HFFc6 (cell line): ENCODE results near the gene OVOL2. TPM values are rescaled to one million over a fixed set of nuclear protein-coding genes. Genes with fewer than 3 reads are reported as not detected.

Experiments used
- DNase-seq: peaks from one replicate; pipeline ENCODE4 v3.0.0-alpha.2; 2018
- H3K27ac Mint-ChIP-seq: 2 replicates; pipeline ENCODE4 v1.8.0; 2020; ENCODE audit warnings: mild to moderate bottlenecking, mixed read lengths
- H3K27me3 Mint-ChIP-seq: 2 replicates; pipeline ENCODE4 v1.8.0; 2021; ENCODE audit warnings: mild to moderate bottlenecking, moderate library complexity, mixed read lengths; ENCODE audit not compliant: insufficient read depth
- H3K36me3 Mint-ChIP-seq: 2 replicates; pipeline ENCODE4 v1.8.0; 2021; ENCODE audit warnings: low read depth, mixed read lengths
- H3K4me1 Mint-ChIP-seq: 2 replicates; pipeline ENCODE4 v1.8.0; 2020; ENCODE audit warnings: low read depth, mixed read lengths
- H3K4me3 Mint-ChIP-seq: 2 replicates; pipeline ENCODE4 v1.8.0; 2020; ENCODE audit warnings: mild to moderate bottlenecking, moderate library complexity, mixed read lengths
- H3K9me3 Mint-ChIP-seq: 2 replicates; pipeline ENCODE4 v1.8.0; 2020; ENCODE audit warnings: mild to moderate bottlenecking, mixed read lengths
- CTCF ChIP-seq: fragments of 200-600 bp; sonication (generic); IDR thresholded peaks from 2 replicates; pipeline ENCODE4 v1.5.0; 2021; ENCODE audit warnings: antibody characterized with exemption, mild to moderate bottlenecking
- total RNA-seq, 6 experiments: library from RNA; stranded (reverse); fragmentation: NEBNext Ultra II Directional; extraction: Animal tissue kit (Norgen Biotek cat#: 25700); gene quantifications; 2 replicates in 1 of 6; 3 replicates in 5 of 6; pipeline ENCODE4 v1.2.3, GENCODE V29; 2021

Gene OVOL2
- total RNA-seq, 6 experiments from 2014 or later = not detected

GRCh38 chr20:18039063-18039462, 18.7 kb downstream of the OVOL2 start:
- Mint-ChIP-seq H3K36me3 (peaks cover 4% of the 10 kb centered on the region; the same call in 1 of the 2 replicates), H3K27me3 (peaks cover 42% of the 10 kb centered on the region), H3K4me3 (no peak overlapping the region), H3K9me3 (no peaks in the 10 kb centered on the region; the same call in 1 of the 2 replicates), H3K4me1 (no peaks in the 10 kb centered on the region), H3K27ac (no peak overlapping the region)
- no peak for DNase-seq
- TF ChIP-seq CTCF = no peak

DNA sequence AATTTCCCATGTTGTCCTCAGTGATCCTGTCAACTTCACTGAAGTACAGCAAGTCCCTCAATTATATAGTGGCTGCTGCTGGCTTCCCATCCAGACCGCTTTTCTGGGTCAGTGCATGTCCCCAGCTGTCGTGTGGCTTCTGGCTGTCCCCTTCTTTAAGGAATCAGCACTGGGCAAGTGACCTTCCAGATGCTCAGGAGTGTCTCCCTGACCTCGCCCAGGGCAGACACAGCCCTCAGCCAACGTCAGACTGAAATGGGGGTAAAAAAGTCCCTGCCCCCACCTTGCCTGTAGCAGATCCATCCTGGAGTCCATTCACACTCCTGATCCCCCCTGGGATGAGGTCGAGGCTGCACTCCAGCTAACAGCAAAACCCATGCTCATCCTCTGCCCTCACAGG, 23.7 kb downstream of the OVOL2 start:
- no peaks in the 10 kb centered on the region for H3K36me3 Mint-ChIP-seq
- peaks cover 31% of the 10 kb centered on the region for H3K27me3 Mint-ChIP-seq
- H3K4me3 Mint-ChIP-seq = no peak overlapping the region
- no peak overlapping the region for H3K27ac Mint-ChIP-seq
- DNase-seq = no peak
- no peaks in the 10 kb centered on the region for H3K4me1 Mint-ChIP-seq
- no peak for TF ChIP-seq CTCF
- no peaks in the 10 kb centered on the region for H3K9me3 Mint-ChIP-seq

DNA sequence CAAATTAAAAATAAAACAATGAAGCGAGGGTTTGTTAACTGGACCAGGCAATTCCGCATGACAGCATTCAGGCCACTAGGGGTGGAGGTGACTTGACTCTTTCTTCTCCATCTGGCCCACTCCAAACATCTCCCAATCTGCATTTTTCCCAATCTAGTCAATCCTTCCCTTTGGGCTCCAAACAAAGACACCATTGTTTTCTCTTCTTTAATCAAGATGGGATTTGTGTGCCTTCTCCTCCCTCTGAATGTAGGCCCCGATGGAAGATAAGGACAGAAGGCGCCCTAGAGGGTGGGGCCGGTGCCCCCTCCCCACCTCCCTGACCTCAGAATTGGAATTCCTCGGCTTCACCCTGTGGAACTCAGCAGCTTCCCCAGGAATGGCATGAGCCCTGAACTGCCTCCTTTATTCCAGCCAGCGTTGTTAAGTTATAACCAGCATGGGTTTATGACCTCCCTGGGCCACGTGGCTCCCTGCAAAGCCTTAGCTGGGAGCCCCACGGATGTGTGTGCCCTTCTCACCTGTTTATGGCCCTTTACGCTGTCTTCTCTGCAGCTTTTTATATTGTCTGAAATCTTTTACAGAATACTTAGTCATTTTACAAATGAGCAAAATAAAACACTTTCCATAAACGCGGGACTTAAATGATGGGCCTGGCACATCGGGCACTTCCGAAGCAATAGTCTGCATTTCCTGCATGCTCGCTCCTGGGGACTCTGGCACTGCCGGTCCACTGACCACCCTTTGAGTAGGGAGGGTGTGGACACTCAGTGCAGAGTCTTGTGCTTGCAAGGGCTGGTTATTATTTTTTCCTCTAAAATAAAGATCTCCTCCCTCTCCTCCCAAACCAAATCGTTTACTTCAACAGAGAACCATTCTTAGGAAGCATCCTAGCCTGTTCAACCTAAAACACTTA, 24.5 kb downstream of the OVOL2 start:
- Mint-ChIP-seq H3K27me3 (peaks cover 31% of the 10 kb centered on the region), H3K4me1 (no peaks in the 10 kb centered on the region), H3K27ac (no peak overlapping the region), H3K36me3 (no peaks in the 10 kb centered on the region), H3K4me3 (no peak overlapping the region), H3K9me3 (no peaks in the 10 kb centered on the region)
- TF ChIP-seq CTCF = peak; percentile 33; the same call in 1 of the 2 replicates
- DNase-seq = no peak

DNA sequence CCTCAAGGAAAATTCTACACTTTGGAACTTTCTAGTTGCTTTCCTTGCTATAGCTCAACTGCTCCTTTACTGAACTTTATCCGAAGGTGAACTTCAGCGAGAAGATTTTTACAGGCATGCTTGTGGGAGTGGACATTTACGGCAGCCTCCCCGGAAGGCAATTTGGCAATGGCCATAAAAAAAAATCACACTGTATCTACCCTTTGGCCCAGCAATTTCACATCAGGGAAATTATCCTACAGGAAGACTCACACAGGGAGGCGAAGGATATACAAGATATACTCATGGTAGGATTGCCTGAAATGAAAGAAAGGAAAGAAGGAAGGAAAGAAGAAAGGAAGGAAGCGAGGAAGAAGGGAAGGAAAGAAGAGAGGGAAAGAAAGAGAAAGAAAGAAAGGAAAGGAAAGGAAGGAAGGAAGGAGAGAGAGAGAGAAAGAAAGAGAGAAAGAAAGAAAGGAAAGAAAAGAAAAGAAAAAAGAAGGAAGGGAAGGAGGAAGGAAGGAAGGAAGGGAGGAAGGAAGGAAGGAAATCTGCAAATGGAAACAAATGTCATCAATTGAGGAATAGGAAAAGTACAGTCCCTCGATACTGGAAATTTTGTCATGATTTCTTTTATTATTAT, 25.7 kb downstream of the OVOL2 start:
- H3K4me3 Mint-ChIP-seq = no peak overlapping the region
- no peaks in the 10 kb centered on the region for H3K9me3 Mint-ChIP-seq
- no peak for DNase-seq
- no peaks in the 10 kb centered on the region for H3K36me3 Mint-ChIP-seq
- peaks cover 23% of the 10 kb centered on the region for H3K27me3 Mint-ChIP-seq
- H3K27ac Mint-ChIP-seq = no peak overlapping the region
- no peak for TF ChIP-seq CTCF
- no peaks in the 10 kb centered on the region for H3K4me1 Mint-ChIP-seq

GRCh38 chr20:18031050-18031449, 26.7 kb downstream of the OVOL2 start:
- DNase-seq = no peak
- Mint-ChIP-seq H3K4me3 (no peak overlapping the region), H3K9me3 (no peaks in the 10 kb centered on the region), H3K27ac (no peak overlapping the region), H3K4me1 (no peaks in the 10 kb centered on the region), H3K27me3 (peaks cover 18% of the 10 kb centered on the region), H3K36me3 (no peaks in the 10 kb centered on the region)
- no peak for TF ChIP-seq CTCF
